Colon (tissue), 2 donors: Measurements from ENCODE around the gene SEMA4B.
"Not testable (repeated sequence)": the region's sequence is repeated elsewhere in the genome, so short reads cannot be mapped to it uniquely, and the experiment has no call there.

Experiments
- FAIRE-seq: peaks from 2 replicates; lab custom pipeline; 2012; peaks lifted over from hg19 to GRCh38; lab: Jason Lieb, UNC
- donor health status: control.
- donor health status: control.

Gene SEMA4B

DNA sequence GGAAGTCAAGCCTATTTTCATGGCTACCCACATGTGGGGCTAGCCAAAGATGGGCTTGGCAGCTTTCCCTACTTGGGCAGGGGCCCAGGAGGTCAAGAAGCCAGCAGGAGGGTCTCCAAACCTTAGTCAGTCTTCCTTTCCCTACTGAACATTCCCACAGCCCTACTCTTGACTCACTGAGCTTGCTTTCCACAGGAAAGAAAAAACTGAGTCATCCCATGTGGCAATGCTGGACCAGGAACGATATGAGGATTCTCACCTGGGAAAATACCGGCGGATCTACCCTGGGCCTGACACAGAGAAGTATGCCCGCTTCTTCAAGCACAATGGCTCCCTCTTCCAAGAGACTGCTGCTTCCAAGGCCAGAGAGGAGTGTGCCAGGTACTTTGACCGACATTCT, 60.7 kb downstream of the SEMA4B start:
- FAIRE-seq, result no peak

DNA sequence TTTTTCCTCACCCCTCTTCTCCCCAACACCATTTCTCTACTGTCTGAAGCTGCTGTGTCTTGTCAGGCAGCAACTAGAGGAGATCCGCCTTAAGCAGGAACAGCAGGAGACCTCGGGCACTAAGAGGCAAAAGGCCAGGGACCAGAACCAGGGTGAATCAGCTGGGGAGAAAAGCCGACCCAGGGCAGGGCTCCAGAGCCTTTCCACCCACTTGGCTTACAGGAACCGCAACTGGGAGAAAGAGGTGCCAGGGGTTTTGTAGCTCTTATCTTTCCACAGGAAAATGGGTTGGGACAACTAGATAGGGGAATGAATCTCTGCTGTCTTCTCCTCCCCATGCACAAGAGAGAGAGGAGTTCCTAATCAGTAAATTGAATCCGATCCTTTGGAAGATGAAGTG, 61.3 kb downstream of the SEMA4B start:
- no peak for FAIRE-seq

DNA sequence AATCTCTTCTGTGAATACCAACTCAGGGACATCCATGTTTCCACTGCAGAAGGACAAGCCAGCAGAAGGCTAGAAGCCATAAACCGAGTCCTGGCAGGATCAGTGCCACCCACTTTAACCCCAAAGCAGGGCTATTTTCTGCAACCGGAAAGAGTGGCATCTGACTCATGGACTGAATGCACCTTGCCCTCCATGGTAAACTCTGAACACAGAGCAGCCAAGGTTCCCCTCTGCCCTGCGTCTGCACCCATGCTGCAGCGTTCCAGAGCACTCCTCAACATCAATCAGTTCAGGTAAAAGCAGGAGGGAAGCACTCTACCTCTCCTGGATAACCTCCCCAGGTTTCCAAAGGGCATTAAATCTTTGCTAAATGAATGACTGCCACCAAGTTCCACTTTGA, 63.5 kb downstream of the SEMA4B start:
- no peak for FAIRE-seq

DNA sequence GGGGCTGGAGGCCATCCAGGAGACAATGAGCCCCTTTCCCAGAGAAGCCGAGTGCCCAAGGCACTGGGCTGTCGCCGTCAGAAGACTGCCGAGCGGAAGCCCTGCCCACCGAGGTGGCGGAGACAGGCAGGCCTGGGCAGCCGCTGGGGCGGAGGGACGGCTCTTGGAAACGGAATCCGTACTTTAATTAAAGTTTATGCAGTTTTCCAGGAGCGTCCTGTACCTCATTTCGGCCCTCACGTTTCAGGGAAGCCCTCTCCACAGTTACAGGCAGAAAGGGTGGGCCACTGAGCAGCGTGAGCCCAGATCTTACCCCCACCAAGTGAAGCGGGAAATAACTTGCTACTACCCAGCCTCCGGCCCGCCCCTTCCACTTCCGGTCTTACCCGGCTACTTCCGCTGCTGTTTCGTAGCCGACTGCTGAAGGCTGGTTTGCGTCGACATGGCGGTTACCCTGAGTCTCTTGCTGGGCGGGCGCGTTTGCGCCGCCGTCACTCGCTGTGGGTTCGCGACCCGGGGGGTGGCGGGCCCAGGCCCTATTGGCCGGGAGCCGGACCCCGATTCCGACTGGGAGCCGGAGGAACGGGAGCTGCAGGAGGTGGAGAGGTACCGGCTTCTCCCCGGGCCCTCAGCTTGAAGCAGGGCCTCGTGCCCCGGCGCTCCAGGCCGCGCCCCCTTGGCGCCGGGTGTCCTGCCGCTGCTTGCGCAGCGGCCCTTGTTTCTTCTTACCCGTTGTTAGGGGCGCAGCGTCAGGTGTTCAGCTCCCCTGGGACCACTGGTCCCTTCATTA, 64.3 kb downstream of the SEMA4B start, which contains the start of gene NGRN:
NGRN (plus strand) TSS at position 402 of the 790 bp plus-strand sequence; CDS start at position 443, 41 bp downstream.
- no peak for FAIRE-seq

DNA sequence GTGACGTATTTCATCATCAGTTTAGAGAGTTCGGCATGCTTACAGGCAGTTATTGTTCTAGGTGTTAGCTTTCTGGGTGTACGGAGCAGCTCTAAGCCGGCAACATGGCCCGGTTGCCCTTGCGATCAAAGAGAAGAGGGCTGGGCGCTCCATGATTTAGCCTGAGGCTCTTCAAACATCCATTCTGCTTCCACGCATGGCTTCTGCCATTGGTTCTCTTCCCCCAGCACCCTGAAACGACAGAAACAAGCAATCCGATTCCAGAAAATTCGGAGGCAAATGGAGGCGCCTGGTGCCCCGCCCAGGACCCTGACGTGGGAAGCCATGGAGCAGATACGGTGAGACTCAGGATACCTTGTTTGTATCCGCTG, 64.9 kb downstream of the SEMA4B start:
- no peak for FAIRE-seq

DNA sequence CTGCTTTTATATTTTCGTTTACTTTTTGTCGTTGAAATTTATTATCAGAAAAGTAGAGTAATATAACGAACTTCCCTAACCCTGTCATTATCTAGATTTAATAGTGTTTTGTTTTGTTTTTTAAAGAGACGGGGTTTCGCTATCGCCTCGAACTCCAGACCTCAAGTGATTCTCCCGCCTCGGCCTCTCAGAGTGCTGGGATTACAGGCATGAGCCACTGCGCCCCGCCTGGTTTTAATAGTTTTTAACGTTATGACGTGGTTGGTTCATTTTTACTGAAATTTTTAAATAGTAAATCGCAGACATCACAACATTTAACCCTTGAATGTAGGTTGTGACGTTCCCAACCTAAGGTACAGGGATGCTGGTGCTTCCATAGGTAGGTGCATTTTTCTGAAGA, 65.4 kb downstream of the SEMA4B start:
- FAIRE-seq, result no peak

DNA sequence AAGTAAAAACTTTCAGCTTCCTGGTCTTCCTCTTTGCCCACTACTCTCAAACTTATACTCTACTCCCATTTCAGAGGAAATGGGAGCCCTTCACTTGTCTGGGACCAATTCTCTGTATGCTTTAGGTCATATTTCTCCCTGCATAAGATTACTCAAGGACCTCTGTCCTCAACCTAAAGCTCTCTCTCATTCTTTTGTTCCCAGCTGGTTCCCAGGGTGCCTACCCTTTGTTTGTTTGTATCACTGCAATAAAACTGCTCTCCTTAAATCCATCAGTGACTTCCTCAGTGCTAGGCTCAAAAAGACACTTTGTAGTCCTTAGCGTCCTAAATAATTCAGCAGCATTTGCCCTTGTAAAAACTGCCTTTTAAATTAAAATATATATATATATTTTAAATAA, 67.3 kb downstream of the SEMA4B start:
- FAIRE-seq, result no peak

DNA sequence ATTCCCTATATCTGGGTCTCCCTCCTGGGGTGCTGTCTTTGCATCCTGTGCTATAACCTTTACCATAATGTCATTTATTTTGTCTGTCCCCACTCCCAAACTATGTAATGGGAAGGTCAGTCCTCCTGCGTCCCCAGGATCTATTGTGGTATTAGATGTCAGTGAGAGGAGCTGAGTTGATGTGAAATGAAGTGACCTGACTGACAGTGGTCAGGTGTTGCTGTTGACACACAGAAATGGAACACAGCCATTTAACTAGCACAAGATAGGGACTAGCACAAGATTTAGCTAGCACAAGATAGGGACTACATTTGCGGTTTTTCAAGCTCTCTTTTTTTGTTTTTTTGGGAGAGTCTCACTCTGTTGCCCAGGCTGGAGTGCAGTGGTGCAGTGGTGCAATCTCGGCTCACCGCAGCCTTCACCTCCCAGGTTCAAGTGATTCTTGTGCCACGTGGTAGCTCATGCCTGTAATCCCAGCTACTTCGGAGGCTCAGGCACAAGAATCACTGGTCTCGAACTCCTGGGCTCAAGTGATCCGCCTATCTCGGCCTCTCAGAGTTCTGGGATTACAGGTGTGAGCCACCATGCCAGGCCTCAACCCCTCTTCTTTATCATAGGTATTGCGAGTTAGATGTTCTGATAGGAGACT, 69.5 kb downstream of the SEMA4B start:
- no peak for FAIRE-seq

DNA sequence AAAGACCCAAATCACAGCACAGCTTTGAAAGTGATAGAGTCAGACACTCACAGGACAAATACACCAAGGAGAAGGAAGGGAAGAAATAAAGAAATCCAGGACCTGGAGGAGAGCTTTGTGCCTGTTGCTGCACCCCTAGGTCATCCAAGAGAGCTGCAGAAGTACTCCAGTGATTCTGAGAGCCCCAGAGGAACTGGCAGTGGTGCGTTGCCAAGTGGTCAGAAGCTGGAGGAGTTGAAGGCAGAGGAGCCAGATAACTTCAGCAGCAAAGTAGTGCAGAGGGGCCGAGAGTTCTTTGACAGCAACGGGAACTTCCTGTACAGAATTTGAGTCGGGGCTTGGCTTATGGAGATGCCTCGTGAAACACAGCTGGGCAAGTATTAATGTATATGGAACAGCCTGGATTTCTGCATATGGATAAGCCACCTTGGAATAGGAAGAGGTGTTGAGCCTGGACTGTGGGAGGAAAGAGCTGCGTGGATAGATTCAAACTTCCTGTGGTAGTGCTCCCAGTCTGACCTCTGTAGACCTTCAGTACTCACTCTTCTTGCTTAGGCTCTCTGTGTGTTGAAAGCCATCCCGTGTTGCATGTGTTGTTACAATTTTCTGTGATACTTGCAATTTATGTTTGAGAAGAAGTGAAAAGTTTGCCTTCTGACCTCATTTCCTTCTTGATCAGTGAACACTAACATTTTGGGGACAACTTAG, 70.5 kb downstream of the SEMA4B start:
- no peak for FAIRE-seq

DNA sequence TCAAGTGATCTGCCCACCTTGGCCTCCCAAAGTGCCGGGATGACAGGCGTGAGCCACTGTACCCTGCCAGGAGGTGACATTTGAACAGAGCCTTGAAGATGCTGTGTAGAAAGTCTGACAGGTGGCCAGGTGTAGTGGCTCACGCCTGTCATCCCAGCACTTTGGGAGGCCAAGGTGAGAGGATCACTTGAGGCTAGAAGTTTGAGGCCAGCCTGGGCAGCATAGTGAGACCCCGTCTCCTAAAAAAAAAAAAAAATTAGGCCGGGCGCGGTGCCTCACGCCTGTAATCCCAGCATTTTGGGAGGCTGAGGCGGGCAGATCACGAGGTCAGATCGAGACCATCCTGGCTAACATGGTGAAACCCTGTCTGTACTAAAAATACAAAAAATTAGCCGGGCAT, 77.3 kb downstream of the SEMA4B start:
- FAIRE-seq, result not testable (repeated sequence)
